HepG2 (cell line): ENCODE results near the gene CENPW. TPM values are rescaled to one million over a fixed set of nuclear protein-coding genes. Genes with fewer than 3 reads are reported as not detected.

ENCODE experiments used
- ATAC-seq: fragments of 200-7000 bp; cut with Tn5 transposase; 3 replicates; pipeline ENCODE4 v1.9.1; 2020; ENCODE audit warnings: mild to moderate bottlenecking, moderate library complexity
- BruUV-seq: library from RNA; stranded (reverse); fragments of 400-500 nt; replicated peaks from 2 replicates; lab custom pipeline; 2021; lab: Mats Ljungman, UMichigan
- CTCF ChIA-PET: fragments of 300-600 bp; formaldehyde crosslinking; extraction: SDS; loops from one replicate; lab custom pipeline; 2021; ENCODE audit warnings: low total read pairs, inconsistent platforms, low intra/inter-chr PET ratio; lab: Yijun Ruan, JAX
- POLR2A ChIA-PET: fragments of 350-600 bp; sonication (Branson Sonifier 250); formaldehyde crosslinking; loops from one replicate; lab custom pipeline; 2020; ENCODE audit warnings: antibody characterized with exemption, inconsistent platforms; lab: Yijun Ruan, JAX
- DNase-seq: peaks from one replicate; pipeline ENCODE4 v3.0.0-alpha.2; 2015; ENCODE audit warnings: low spot score
- FAIRE-seq: peaks from 3 replicates; lab custom pipeline; 2011; peaks lifted over from hg19 to GRCh38; lab: Jason Lieb, UNC
- H2AFZ ChIP-seq: one replicate; pipeline ENCODE4 v1.6.1; 2011; ENCODE audit warnings: low read length, inconsistent platforms
- H3K27ac ChIP-seq: fragments of 300-600 bp; 3 replicates; pipeline ENCODE4 v1.8.0; 2011; ENCODE audit warnings: mixed run types, mild to moderate bottlenecking, mixed read lengths, low read length, inconsistent platforms; ENCODE audit not compliant: insufficient read depth; ENCODE audit errors: extremely low read length
- H3K27me3 ChIP-seq, 2 experiments: fragments of 200-600 bp in 1 of 2; 2 replicates in 1 of 2; 3 replicates in 1 of 2; pipeline versions ENCODE4 v1.6.0 to v1.8.0; 2011; ENCODE audit warnings: low read length in 2 of 2, mild to moderate bottlenecking in 2 of 2, moderate library complexity in 2 of 2, inconsistent platforms in 1 of 2; ENCODE audit not compliant: insufficient read depth in 2 of 2, control insufficient read depth in 1 of 2
- H3K36me3 ChIP-seq, 2 experiments: fragments of 200-600 bp in 1 of 2; replicated peaks in 1 of 2; 2 replicates in 1 of 2; 3 replicates in 1 of 2; pipeline versions ENCODE4 v1.5.1 to v1.8.0; 2011; ENCODE audit warnings: low read length in 2 of 2, inconsistent platforms in 1 of 2; ENCODE audit not compliant: insufficient read depth in 2 of 2, control insufficient read depth in 1 of 2
- H3K4me1 ChIP-seq: 2 replicates; pipeline ENCODE4 v1.5.1; 2012; ENCODE audit warnings: low read length, inconsistent platforms; ENCODE audit not compliant: insufficient read depth
- H3K4me2 ChIP-seq: 2 replicates; pipeline ENCODE4 v1.6.0; 2011; ENCODE audit warnings: low read depth, low read length, inconsistent platforms
- H3K4me3 ChIP-seq, 3 experiments: fragments of 200-600 bp in 1 of 3; sonication (generic), shearing (Covaris generic) in 1 of 3; replicated peaks in 1 of 3; 2 replicates each; pipeline ENCODE4 v1.5.1; 2011 to 2016; ENCODE audit warnings: low read length in 3 of 3, inconsistent platforms in 2 of 3, low read depth in 2 of 3, mild to moderate bottlenecking in 2 of 3, control low read depth in 1 of 3, mixed read lengths in 1 of 3; ENCODE audit not compliant: insufficient read depth in 1 of 3
- H3K79me2 ChIP-seq: one replicate; pipeline ENCODE4 v1.6.1; 2011; ENCODE audit warnings: low read length, inconsistent platforms; ENCODE audit not compliant: insufficient read depth
- H3K9ac ChIP-seq: 2 replicates; pipeline ENCODE4 v1.6.0; 2011; ENCODE audit warnings: mild to moderate bottlenecking, low read depth, low read length, inconsistent platforms; ENCODE audit not compliant: insufficient read depth
- H3K9me3 ChIP-seq: 2 replicates; pipeline ENCODE4 v1.5.1; 2012; ENCODE audit warnings: mild to moderate bottlenecking, low read length
- H4K20me1 ChIP-seq: 2 replicates; pipeline ENCODE4 v1.6.0; 2011; ENCODE audit warnings: inconsistent platforms, mild to moderate bottlenecking, low read length, moderate library complexity; ENCODE audit not compliant: insufficient read depth
- FOXA1 ChIP-seq, 2 experiments: fragments of 450-650 bp in 1 of 2; sonication (generic) in 1 of 2; formaldehyde crosslinking in 1 of 2; IDR thresholded peaks; 2 replicates each; pipeline versions ENCODE4 v1.4.0 to v1.6.1; 2016 to 2020; ENCODE audit warnings: missing genetic modification reagents in 1 of 2
- GLI4 ChIP-seq: sonication (generic); formaldehyde crosslinking; IDR thresholded peaks from 2 replicates; pipeline ENCODE4 v1.5.1; 2020; ENCODE audit warnings: missing genetic modification reagents, mild to moderate bottlenecking, moderate library complexity, borderline replicate concordance
- NFYC ChIP-seq: IDR thresholded peaks from 2 replicates; pipeline ENCODE4 v1.6.1; 2016; ENCODE audit warnings: missing genetic modification reagents, missing compliant biosample characterization
- REXO4 ChIP-seq: sonication (generic); formaldehyde crosslinking; IDR thresholded peaks from 2 replicates; pipeline ENCODE4 v1.8.0; 2022; ENCODE audit warnings: missing genetic modification reagents, mild to moderate bottlenecking, borderline replicate concordance
- SMAD9 ChIP-seq: sonication (generic); formaldehyde crosslinking; IDR thresholded peaks from 2 replicates; pipeline ENCODE4 v1.5.1; 2020; ENCODE audit warnings: mild to moderate bottlenecking, missing genetic modification reagents
- THAP9 ChIP-seq: sonication (generic); formaldehyde crosslinking; IDR thresholded peaks from 2 replicates; pipeline ENCODE4; 2020; ENCODE audit warnings: missing genetic modification reagents, mild to moderate bottlenecking, borderline replicate concordance
- ZFP36 ChIP-seq: fragments of 150-350 bp; IDR thresholded peaks from 2 replicates; pipeline ENCODE4 v1.6.1; 2018; ENCODE audit warnings: borderline replicate concordance, low read length, low read depth; ENCODE audit not compliant: partially characterized antibody
- ZMAT5 ChIP-seq: sonication (generic); formaldehyde crosslinking; IDR thresholded peaks from 2 replicates; pipeline ENCODE4 v1.5.0; 2020; ENCODE audit warnings: mild to moderate bottlenecking, low read depth, missing genetic modification reagents, borderline replicate concordance
- ZNF572 ChIP-seq: sonication (generic); formaldehyde crosslinking; IDR thresholded peaks from 2 replicates; pipeline ENCODE4 v1.5.1; 2020; ENCODE audit warnings: mild to moderate bottlenecking, missing genetic modification reagents
- ZNF607 ChIP-seq: sonication (generic); formaldehyde crosslinking; IDR thresholded peaks from 2 replicates; pipeline ENCODE4 v1.5.1; 2020; ENCODE audit warnings: missing genetic modification reagents, mild to moderate bottlenecking, borderline replicate concordance
- WGBS: methylation state at CpG from one replicate; pipeline ENCODE4 v1.1.6; 2017; ENCODE audit warnings: low lambda C conversion rate; 5-methylcytosine and 5-hydroxymethylcytosine counted together
- in situ Hi-C: cut with HindIII; loops from 2 replicates; pipeline ENCODE4 v1.10.0; 2017; ENCODE audit warnings: low pct_unique_long_range_greater_than_20kb; ENCODE audit not compliant: extremely low pct_ligation_motif_present
- intact Hi-C: fragments of 100-400 bp; cut with micrococcal nuclease; formaldehyde crosslinking; loops from one replicate; pipeline ENCODE4 v1.10.0; 2022; ENCODE audit not compliant: unreplicated experiment
- polyA plus RNA-seq, 8 experiments: library from polyadenylated mRNA; depleted of rRNA in 3 of 8; stranded (reverse) in 7 of 8; unstranded in 1 of 8; fragments of >200 nt; fragmentation: Illumina TruSeq in 4 of 8; extraction: Trizol in 4 of 8; gene quantifications; 2 replicates each; pipeline versions ENCODE4 v1.2.1 to v1.2.3, GENCODE V29; 2011 to 2016; ENCODE audit warnings: low read depth in 4 of 8, missing spikeins in 1 of 8, mixed read lengths in 1 of 8; ENCODE audit not compliant: insufficient read depth in 1 of 8
- total RNA-seq, 5 experiments: library from RNA; depleted of rRNA; stranded (reverse); fragments of >200 nt; fragmentation: Illumina TruSeq; extraction: Trizol; gene quantifications; 2 replicates each; pipeline ENCODE4 v1.2.3, GENCODE V29; 2016; ENCODE audit warnings: low read depth in 1 of 5
- TF ChIP-seq, protein P1 (sequence below): sonication (generic); formaldehyde crosslinking; conservative IDR thresholded peaks from 2 replicates; pipeline ENCODE4 v1.4.0; 2020; ENCODE audit warnings: missing genetic modification reagents
- TF ChIP-seq, protein P2 (sequence below): IDR thresholded peaks from 2 replicates; pipeline ENCODE4 v1.6.1; 2012; ENCODE audit warnings: low read depth, low read length, improper control_type of control experiment
- TF ChIP-seq, protein P3 (sequence below): sonication (generic); formaldehyde crosslinking; IDR thresholded peaks from 2 replicates; pipeline ENCODE4 v1.5.1; 2020; ENCODE audit warnings: mild to moderate bottlenecking, missing genetic modification reagents, moderate library complexity
- TF ChIP-seq, protein P4 (sequence below): sonication (generic); formaldehyde crosslinking; IDR thresholded peaks from 2 replicates; pipeline ENCODE4 v1.8.0; 2022; ENCODE audit warnings: low read depth, missing genetic modification reagents

The CENPW gene
- total and polyA plus RNA-seq, 2 of the 13 experiments (the other 11 are each of a cell fraction or from before 2014, with no cell fraction given), result 8.6 to 94.7 TPM

- no peak for TF ChIP-seq THAP9
- no peak for TF ChIP-seq ZNF572
- TF ChIP-seq, protein P1, sequence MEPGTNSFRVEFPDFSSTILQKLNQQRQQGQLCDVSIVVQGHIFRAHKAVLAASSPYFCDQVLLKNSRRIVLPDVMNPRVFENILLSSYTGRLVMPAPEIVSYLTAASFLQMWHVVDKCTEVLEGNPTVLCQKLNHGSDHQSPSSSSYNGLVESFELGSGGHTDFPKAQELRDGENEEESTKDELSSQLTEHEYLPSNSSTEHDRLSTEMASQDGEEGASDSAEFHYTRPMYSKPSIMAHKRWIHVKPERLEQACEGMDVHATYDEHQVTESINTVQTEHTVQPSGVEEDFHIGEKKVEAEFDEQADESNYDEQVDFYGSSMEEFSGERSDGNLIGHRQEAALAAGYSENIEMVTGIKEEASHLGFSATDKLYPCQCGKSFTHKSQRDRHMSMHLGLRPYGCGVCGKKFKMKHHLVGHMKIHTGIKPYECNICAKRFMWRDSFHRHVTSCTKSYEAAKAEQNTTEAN, result no peak
- TF ChIP-seq ZNF607 (CRISPR knock-in tag), result no peak
- no peak for TF ChIP-seq FOXA1 (IDR thresholded peaks at IDR 0.05)
- TF ChIP-seq FOXA1 (CRISPR knock-in tag; IDR thresholded peaks at IDR 0.05), result no peak
These were observed 48.2 kb downstream of the CENPW start (continued) for GRCh38 chr6:126388104-126388598.

- Histone ChIP-seq H3K27ac (no peak overlapping the region), H3K27me3 (no peaks in the 10 kb centered on the region), H3K9me3 (no peaks in the 10 kb centered on the region), H4K20me1 (no peaks in the 10 kb centered on the region), H3K4me2 (no peak overlapping the region), H3K9ac (no peak overlapping the region), H3K4me3 (no peak overlapping the region), H3K79me2 (no peaks in the 10 kb centered on the region), H2AFZ (no peak overlapping the region), H3K4me1 (no peaks in the 10 kb centered on the region), H3K36me3 (no peaks in the 10 kb centered on the region)
- ChIA-PET POLR2A (no interaction called here), CTCF (no interaction called here)
- no peak for ATAC-seq
- FAIRE-seq, result no peak
- no peak for DNase-seq
- WGBS, result 0% methylated on average over 2 of the region's 2 CpGs
- intact Hi-C loops, result no loop called here
- BruUV-seq, result no TSS peak
- in situ Hi-C loops, result no loop called here
- TF ChIP-seq NFYC (CRISPR knock-in tag) (no peak), ZMAT5 (no peak), ZFP36 (no peak), REXO4 (CRISPR knock-in tag) (no peak), GLI4 (CRISPR knock-in tag) (no peak), SMAD9 (CRISPR knock-in tag) (no peak)
- TF ChIP-seq, protein P2, sequence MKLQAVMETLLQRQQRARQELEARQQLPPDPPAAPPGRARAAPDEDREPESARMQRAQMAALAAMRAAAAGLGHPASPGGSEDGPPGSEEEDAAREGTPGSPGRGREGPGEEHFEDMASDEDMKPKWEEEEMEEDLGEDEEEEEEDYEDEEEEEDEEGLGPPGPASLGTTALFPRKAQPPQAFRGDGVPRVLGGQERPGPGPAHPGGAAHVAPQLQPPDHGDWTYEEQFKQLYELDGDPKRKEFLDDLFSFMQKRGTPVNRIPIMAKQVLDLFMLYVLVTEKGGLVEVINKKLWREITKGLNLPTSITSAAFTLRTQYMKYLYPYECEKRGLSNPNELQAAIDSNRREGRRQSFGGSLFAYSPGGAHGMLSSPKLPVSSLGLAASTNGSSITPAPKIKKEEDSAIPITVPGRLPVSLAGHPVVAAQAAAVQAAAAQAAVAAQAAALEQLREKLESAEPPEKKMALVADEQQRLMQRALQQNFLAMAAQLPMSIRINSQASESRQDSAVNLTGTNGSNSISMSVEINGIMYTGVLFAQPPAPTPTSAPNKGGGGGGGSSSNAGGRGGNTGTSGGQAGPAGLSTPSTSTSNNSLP, result no peak
- TF ChIP-seq, protein P3, sequence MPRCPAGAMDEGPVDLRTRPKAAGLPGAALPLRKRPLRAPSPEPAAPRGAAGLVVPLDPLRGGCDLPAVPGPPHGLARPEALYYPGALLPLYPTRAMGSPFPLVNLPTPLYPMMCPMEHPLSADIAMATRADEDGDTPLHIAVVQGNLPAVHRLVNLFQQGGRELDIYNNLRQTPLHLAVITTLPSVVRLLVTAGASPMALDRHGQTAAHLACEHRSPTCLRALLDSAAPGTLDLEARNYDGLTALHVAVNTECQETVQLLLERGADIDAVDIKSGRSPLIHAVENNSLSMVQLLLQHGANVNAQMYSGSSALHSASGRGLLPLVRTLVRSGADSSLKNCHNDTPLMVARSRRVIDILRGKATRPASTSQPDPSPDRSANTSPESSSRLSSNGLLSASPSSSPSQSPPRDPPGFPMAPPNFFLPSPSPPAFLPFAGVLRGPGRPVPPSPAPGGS (CRISPR knock-in tag), result no peak
- TF ChIP-seq, protein P4, sequence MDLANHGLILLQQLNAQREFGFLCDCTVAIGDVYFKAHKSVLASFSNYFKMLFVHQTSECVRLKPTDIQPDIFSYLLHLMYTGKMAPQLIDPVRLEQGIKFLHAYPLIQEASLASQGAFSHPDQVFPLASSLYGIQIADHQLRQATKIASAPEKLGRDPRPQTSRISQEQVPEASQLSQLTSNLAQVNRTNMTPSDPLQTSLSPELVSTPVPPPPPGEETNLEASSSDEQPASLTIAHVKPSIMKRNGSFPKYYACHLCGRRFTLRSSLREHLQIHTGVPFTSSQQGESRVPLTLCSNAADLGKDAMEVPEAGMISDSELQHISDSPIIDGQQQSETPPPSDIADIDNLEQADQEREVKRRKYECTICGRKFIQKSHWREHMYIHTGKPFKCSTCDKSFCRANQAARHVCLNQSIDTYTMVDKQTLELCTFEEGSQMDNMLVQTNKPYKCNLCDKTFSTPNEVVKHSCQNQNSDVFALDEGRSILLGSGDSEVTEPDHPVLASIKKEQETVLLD (CRISPR knock-in tag), result no peak
These were observed 56.2 kb downstream of the CENPW start for GRCh38 chr6:126396131-126396530.
